HG02973 (cell line): ENCODE measurements around the gene CAVIN2.
A peak's percentile ranks its signal among the peaks of the same experiment; 100 is the strongest.

Experiments
- ATAC-seq: cut with Tn5 transposase; IDR thresholded peaks from one replicate; pipeline ENCODE4 v1.9.1; 2021; ENCODE audit warnings: moderate library complexity; ENCODE audit not compliant: unreplicated experiment

Gene CAVIN2

DNA sequence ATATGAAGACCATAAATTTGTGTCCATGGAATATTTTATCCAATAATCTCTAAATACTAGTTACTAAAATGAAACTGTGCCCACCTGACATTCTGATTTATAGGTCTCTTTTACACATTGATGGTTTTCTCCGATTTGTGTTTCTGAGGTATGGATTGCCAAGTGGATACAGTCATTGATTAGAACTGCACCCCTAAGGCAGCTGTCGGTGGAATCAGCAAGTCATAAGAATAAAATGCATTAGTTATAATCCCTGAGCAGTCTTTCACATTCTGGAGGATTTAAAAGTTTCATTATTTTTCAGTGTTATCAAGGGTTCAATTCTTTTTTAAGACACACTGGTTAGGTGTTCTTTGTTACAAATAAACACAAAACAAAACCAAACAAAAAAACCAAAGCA, 6.0 kb downstream of the CAVIN2 start:
- ATAC-seq: no peak

DNA sequence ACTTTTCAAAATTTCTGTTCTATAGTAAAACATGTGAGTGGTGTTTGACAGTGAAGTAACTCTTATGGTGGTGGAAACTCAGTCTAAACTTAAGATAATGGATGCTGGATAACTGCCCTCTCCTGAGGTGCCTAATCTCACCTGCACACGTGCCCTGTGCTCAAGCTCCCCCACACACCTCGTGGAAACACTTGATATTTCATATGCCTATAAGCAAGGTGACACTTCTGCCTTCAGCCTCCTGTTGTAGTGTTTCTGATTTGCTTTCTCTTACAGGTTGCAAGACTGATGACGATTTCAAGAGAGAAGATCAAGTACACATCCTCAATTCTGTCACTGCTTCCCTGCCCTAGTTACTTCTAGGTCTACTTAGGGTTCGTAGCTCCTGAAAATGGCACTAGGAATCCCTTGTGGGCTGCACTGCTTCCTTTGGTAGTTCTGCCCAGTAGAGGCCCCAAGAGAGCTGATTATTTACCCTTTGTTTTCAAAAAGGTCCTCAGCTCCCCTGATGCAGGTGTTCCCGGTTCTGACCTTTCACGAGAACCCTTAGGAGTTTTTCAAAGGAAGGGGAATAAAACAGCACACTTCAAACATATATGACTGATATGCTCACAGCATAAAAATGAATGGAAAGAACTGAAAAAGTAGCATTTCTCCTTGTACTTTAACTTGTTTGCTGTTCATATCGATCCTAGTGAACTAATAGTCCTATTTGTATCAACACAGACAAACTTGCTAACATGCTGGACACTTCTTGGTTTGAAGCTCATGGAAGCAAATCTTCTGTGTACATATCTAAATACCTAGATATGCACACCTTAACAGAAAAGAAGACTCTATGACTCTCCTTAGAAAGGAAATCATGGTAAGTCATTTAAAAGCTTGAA, 6.7 kb downstream of the CAVIN2 start:
- ATAC-seq: no peak

DNA sequence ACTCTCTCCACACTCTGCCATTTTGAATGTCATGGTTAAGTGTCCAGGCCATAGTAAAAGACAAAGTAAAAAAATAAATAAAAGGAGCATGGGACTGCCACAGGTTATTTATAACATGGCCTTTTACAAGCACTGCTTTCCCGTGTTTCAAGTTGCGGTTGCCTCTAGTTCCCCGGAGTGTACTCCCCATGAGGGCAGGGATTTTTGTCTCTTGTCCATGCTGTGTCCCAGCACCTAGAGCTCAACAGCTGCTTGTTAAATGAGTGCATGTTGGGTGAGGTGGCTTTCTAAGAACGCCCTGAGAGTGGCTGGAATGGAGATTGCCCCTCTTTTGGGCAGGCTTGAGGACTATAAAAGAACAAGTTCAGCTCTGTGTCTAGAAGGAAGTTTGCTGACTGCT, 8.4 kb downstream of the CAVIN2 start:
- no peak for ATAC-seq

DNA sequence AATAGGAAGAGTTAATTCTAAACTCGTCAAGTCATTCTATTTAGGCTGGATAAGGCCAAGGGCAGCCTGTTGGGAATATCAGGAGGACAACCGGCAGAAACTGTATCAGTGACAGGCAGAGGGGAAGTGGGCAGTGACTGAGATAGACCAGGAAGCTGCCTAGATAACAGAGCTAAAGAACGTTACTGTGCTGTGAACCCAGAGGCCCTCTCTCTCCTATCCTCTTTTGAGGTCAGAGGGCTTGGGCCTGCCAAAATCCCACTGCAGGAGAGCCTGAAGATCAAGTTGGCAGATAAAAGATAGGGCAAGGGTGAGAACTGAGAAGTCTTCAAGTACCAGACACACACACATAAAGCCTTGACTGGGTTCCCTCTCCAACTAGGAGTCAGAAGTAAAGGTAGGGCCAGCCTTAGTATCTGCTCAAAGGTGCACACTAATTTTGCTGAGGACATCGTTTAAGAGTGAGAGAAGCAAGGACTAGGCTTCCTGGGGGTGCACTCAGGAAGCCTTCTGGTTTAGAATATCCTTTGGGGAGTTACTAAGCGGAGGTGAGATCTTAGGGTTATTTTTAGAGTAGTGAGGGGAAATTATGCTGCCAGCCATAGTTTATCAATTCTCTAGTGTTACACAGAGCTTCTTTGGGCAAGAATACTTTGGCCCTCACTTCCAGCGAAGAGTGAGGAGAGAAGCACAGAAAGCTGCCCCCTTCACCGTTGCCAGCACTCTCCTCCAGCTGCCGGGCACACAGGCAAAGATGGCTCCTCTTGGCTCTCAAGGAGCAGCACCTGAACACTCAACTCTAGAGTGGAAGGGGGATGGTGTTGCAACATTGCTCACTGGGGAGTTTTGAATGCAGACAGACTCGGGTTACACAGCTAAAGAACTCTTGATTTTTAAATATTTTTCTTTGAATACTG, 9.8 kb downstream of the CAVIN2 start:
- ATAC-seq: peak; percentile 57

DNA sequence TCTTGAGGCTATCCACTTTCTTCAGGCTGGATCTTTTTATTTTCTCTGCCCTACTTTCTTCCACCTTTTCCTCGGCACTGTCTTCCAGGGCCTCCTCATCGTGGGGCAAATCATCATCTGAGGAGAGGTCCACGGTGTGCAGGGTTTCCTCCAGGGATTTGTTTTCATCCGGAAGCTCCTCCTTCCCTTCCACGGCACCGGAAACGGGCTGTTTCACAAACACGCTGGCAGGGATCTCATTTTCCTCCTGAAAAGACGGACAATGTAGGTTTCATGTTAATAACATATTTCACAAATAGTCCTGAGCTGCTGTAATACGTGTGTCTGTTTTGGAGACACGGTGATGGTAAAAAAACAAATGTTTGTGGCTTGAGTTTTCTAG, 10.4 kb downstream of the CAVIN2 start:
- no peak for ATAC-seq

DNA sequence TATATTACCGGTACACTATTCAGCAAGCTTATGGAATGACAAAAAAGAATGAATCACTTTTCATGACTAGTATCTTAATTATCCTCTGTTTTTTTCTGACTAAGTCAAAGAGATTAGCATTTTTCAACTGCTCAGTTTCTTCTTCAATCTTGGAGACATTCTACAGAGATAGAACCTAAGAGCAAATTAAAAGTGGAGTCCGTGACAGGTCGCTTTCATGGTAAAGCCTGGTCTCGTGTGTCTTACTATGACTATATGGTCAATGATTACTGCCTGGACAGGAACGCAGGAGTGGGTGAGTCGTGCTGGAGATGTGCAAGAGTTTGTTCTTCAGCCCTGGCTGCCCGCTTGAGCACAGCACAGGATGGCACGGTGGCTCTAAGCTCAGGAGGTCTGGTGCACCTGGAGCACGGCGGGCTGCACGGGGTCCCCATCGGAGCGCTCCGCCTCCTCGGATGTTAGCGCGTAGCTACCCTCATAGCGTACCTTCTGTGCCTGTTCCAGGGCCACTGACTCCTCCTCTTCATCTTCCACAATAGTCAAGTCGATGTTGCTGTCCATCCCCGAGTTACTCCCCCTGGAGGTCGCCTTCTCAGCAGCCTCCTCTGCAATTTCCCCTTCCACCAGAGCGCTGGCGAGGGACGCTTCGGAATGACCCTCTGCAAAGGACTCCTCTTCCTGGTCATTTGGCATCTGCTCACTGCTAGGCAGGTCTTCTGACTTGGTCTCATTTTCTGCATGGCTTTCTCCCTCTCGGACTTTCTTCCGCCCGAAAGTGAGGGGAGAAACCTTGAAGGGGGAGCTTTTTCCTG, 11.1 kb downstream of the CAVIN2 start:
- no peak for ATAC-seq

DNA sequence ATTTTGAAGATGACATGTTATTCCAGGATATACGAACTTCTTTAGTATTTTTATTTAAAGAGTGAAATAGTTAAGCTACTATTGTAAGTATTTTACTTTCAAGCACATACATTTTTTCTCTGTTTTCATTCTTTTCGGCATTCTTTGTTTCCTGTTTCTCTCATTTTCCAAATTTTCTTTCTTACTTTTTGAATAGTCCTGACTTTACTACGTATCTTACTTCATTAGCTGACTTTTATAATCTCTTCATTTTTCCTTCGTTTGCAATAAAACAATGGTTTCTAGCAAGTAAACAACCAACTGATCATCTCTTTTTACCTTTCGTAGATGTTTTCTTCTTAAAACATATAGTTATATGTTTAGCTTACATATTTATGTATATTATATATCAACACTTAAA, 11.8 kb downstream of the CAVIN2 start:
- no peak for ATAC-seq

DNA sequence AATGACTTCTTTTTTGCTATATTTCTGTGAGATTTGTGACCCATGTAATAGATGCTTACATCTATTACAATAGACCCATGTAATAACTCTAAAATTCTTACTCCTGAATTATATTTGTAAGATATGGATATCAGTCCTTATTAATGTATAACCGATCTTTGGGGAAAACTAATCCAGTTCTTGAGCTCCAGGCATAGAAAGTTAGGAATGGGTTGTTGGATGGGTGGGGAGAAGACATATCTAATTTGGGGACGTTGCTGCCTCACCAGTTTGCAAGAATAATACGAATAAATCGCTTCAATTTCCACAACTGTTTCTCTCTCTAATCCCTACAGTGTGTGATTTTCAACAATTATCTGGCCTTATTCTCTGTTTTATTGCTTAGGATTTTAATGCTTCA, 13.5 kb downstream of the CAVIN2 start:
- no peak for ATAC-seq

DNA sequence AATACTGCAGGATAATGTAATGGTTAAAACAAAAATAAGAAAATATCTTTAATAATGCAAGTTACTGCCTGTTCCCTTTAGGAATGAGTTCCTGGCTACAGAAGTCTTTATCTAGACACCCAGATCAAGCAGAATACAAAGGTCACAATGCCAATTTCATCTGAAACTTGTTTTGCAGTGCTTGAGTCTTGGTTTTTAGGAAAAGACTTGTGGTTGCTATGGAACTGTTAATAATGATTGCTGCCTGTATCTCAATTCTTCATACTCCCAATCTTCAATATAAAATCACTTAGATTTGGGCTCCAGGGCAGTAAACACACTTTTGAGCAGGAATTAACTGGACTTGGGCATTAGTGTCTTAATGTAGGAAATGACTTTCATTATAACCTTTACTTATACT, 14.2 kb downstream of the CAVIN2 start:
- ATAC-seq: no peak

DNA sequence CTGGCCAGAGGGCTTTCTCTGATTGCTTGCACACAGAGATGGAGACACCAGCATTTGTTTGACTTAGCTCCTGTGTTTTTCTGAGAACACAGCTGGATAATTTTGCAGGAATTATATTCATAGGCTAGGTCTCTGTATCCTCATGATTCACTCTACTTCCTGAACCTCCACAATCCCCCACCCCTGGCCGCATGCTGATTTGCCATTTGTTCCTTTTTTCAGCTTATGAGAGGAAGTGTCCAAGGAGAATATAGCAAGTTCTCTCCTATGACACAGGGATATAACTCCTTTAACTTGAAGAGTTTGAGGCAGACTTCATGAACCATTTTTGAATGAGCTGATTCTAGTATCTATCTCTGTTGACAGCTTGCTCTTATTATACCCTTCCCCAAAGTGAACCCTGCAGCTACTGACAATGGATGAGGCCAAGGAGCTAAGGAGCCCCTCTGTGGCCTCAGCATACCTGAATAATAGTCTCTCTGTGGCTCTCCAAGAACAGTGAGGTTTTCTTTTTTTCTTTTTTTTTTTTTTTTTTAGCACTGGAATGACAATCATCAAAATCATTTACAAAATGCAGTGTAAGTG, 15.4 kb downstream of the CAVIN2 start:
- no peak for ATAC-seq

DNA sequence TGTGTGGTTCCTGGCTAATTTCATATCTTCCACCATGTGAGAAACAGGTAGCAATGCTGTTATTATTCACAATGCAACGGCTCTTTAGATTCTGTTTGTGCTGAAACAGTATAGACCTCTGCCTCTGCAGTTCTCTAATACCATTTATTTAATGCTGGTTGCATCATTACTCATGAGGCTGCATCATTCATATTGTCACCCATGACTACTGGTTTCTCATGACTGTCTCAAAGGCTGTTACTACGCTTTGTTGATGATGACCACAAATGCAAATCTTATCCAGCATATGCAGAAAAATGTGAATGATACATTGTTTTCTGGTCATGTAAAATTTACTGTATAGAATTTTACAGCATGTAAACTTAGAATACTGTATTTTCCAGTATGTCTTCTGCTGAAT, 22.5 kb downstream of the CAVIN2 start:
- no peak for ATAC-seq

DNA sequence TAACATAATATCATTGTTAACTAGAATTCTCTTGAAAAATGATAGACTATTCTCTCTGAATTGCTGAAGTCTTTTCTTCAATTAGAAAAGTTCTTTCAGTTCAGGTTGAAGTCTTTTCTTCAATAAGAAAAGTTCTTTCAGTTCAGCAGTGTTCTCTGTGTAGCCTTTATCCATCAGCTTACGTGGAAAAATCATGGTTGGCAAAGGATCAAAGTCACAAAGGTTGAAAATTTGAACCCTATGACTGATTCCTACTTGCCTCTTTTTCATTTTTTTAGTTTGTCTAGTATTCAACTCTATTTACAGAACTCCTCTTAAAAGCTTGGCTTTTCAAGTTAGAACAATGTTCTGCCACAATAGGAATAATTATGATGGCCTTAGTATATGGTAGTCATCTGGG, 25.8 kb downstream of the CAVIN2 start:
- no peak for ATAC-seq

DNA sequence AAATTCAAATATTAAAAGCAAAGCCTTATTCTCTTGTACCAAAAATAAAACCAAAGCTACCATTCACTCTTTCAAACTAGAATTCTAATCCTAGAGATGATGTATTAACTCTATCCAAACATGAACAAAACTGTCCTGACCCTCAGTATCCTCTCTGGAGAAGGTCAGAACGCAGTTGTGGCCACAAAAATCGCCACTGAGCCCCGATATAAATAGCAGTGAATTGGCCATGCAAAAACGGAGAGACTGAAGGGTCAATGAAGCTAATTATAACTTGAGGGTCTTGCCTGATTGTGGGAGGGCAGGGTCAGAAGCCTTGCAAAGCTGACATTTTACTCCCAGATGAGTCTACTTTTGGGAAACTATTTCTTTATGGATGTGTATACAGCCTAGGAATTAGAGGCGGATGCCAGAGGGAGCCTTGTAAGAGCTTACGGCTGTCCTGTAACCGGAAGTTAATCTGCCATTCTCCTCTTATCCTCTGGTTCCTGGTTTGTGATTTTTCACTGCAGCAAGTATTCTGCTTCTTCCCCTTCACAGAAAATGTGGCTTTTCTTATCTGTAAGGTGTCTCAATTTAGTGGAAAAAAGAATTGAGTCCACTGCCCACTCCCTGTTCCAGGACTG, 28.1 kb downstream of the CAVIN2 start:
- ATAC-seq: no peak

DNA sequence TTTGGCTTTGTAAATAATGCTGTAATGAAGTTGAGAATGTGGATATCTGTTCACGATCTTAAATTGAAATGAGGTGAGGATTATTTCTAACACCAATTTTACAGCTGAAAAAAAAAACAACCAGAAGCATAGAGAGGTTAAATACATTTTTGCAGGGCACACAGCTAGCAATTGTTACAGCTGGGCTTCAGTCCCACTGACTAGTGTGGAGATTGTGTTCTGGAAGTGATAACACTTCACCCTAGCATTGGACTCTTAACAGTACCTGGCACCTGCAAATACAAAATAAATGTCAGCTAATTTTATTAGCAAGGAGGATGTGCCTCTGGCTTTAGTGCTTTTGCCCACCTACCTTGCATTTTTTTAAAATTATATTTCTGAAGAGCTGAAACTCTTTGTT, 28.8 kb downstream of the CAVIN2 start:
- no peak for ATAC-seq

DNA sequence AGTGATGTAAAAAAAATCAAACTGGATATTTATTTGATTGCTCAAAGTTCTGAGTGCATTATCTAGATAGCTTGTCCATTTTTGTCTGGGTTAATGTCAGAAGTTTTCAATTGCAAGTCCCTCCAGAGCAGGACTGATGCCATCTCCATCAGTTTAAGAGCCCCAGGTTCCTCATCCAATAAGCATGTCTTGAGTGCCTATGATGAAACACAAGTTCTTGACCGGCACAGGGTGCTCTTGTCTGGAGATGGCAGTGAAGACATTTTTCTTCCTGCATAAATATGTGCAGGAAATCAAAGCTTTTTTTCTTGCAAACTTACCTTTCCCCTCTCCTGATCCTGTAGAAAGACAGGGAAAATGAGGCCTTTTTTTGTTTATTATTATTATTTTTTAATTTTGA, 31.9 kb downstream of the CAVIN2 start:
- ATAC-seq: no peak

DNA sequence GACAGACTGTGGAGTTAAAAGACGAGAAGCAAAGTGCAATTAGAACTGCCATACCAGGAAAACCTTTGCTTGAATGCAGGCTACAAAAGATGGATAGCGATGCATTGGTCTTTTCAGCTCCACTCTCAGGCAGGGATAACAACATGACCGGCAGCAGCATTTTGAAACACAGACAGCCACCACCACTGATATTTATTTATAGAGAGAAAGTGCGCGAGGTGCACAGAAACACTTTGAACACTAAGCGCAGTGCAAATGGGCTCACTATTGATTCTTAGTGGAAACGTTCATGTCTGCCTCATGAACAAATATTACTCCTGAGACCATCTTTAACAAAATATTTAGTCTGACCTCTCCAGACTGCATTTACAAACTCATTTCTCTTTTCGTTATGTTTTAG, 32.9 kb downstream of the CAVIN2 start:
- no peak for ATAC-seq

DNA sequence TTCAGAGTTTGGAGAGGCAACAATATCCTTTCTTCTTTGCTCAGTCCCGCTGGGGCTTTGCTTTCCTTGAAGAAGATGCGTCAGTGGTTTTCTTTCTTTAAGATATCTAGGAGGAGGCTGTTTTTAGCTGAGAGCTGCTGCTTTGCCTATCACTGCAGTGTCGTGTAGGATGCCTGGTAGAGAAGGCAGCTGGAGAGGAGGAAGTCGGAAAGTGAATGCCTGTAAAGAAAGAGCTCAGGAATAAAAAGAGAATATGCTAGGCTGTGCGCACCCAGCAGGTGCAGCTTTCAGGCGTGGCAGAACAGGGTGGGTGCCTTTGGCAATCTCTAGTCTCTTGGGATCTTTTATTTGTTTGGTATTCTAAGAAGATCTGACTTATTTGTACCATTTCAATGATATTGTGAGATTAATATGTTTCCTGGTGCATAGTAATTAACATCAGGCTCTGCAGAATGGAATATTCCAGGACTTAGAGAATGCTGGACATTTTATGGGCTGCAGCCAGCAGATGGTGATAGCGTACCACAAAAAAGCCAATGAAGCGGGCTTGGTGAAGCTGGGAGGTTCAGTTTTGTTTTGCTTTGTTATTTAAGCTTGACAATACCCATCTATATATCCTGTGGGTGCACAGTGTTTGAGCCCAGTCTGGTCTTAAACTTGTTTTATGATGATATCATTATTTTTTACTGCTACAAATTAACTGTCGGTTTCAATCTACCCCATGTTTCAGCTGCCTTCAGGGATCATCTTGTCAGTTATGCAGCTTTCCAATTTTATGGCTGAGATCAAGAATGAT, 34.9 kb downstream of the CAVIN2 start:
- peak; percentile 87 for ATAC-seq

DNA sequence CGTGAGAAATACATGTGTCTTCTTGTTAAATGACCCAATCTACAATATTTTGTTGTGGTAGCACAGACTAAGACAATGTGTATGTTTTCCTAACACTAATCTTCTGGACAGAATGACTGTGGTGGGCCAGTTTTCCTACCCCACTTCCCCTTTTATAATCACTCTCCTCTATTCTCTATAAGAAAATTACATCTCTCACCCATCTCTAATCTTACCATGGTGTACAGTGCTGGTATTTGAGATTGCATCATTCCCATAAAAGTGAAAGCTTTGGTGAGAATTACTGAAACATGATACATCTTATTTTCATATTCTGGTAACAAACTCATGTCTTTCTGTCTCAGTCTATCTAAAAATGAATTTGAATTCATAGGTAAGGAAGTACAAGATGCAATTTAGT, 40.5 kb downstream of the CAVIN2 start:
- ATAC-seq: no peak

DNA sequence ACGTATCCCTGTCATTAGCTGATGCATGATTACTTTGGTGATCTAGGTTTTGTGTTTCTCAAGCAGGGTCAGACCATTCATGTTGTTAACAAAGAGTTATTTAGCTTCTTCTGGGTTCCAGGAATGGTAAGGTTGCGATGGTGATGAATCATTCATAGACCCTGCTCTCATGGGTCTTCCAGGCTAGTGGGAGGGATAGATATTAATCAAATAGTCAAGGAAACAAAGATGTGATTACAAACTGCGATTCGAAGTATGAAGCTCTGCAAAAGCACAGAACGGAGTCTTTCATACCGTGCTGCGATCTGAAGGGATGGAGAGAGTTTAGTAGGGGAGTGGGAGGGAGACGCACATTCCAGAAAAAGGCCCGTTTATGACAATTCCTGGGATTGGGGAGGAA, 42.1 kb downstream of the CAVIN2 start:
- no peak for ATAC-seq

DNA sequence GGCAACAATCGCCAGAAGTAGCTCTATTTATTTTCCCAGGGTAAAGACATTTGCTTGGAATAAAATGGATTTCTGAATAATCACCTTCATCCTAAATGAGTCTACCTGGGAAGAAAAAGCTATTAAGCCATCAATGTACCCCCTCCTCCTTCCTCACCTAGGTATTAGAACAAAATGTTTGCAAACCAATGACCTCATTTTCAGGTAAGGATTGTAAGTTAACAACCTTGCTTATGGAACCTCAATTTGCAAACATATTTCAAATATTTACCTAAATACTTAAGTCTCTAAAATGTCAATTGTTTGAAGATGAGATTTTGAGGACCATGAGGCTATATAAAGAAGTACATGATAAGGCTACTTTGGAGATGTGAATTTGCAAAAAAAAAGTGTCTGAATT, 43.9 kb downstream of the CAVIN2 start:
- no peak for ATAC-seq
